ENCODE measurements around the gene CCDC188.

Gene CCDC188

GRCh38 chr22:20147237-20147988 is 3.4 kb downstream of the CCDC188 start:
- Histone ChIP-seq H3K79me2 (ENCODE audit: control insufficient read depth, low read length) (no peaks in the 10 kb centered on the region), H3F3A (ENCODE audit: control insufficient read depth, insufficient read depth) (no peaks in the 10 kb centered on the region), H3K36me3 (ENCODE audit: control insufficient read depth, low read length) (no peaks in the 10 kb centered on the region), H4K20me1 (ENCODE audit: control insufficient read depth, insufficient read depth, low read depth, low read length) (no peaks in the 10 kb centered on the region), H3K4me1 (ENCODE audit: control insufficient read depth, low read length) (no peaks in the 10 kb centered on the region), H3K9me3 (ENCODE audit: control insufficient read depth, insufficient read depth, low read length) (no peaks in the 10 kb centered on the region), H3K27ac (ENCODE audit: low read depth, low read length) (no peak overlapping the region), H3K9me2 (replicated peaks; ENCODE audit: control insufficient read depth, low read length) (no peaks in the 10 kb centered on the region), H3K4me2 (ENCODE audit: low read length) (no peak overlapping the region), H3K4me3 (ENCODE audit: low read length) (no peak overlapping the region), H3K27me3 (ENCODE audit: control insufficient read depth, low read length) (no peaks in the 10 kb centered on the region)
- TF ChIP-seq, protein P1, sequence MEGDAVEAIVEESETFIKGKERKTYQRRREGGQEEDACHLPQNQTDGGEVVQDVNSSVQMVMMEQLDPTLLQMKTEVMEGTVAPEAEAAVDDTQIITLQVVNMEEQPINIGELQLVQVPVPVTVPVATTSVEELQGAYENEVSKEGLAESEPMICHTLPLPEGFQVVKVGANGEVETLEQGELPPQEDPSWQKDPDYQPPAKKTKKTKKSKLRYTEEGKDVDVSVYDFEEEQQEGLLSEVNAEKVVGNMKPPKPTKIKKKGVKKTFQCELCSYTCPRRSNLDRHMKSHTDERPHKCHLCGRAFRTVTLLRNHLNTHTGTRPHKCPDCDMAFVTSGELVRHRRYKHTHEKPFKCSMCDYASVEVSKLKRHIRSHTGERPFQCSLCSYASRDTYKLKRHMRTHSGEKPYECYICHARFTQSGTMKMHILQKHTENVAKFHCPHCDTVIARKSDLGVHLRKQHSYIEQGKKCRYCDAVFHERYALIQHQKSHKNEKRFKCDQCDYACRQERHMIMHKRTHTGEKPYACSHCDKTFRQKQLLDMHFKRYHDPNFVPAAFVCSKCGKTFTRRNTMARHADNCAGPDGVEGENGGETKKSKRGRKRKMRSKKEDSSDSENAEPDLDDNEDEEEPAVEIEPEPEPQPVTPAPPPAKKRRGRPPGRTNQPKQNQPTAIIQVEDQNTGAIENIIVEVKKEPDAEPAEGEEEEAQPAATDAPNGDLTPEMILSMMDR (IDR thresholded peaks at IDR 0.05; ENCODE audit: low read depth, low read length, poor library complexity, severe bottlenecking): no peak
- TF ChIP-seq EZH2phosphoT487 (IDR thresholded peaks at IDR 0.05; ENCODE audit: borderline replicate concordance, low read length): no peak

DNA sequence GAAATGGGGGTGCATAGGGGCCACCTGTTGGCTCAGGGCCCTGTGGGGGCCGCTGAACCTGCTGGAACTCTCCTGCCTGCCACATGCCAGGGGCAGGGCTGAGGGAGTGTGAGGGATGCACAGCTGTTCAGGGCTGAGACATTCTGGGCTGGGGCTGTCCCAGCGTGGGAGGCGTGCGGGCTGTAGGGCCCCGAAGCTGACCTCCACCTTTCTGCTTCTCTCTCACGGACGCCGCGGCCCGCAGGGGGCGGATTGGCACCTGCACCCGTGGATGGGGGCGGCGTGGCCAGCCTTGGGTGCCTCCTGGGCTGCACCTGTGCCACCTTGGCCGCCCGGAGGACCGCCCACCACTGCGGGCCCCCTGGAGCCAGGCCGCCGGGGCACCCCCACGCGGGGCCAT is 4.1 kb downstream of the CCDC188 start:
- no peaks in the 10 kb centered on the region for H3K36me3 ChIP-seq (ENCODE audit: control insufficient read depth, low read length)
- TF ChIP-seq, protein P1 (IDR thresholded peaks at IDR 0.05; ENCODE audit: low read depth, low read length, poor library complexity, severe bottlenecking): no peak
- TF ChIP-seq EZH2phosphoT487 (IDR thresholded peaks at IDR 0.05; ENCODE audit: borderline replicate concordance, low read length): no peak
- no peaks in the 10 kb centered on the region for H3K27me3 ChIP-seq (ENCODE audit: control insufficient read depth, low read length)
- no peaks in the 10 kb centered on the region for H4K20me1 ChIP-seq (ENCODE audit: control insufficient read depth, insufficient read depth, low read depth, low read length)
- no peak overlapping the region for H3K4me2 ChIP-seq (ENCODE audit: low read length)
- no peaks in the 10 kb centered on the region for H3K9me2 ChIP-seq (replicated peaks; ENCODE audit: control insufficient read depth, low read length)
- H3K4me1 ChIP-seq (ENCODE audit: control insufficient read depth, low read length): no peaks in the 10 kb centered on the region
- no peak overlapping the region for H3K27ac ChIP-seq (ENCODE audit: low read depth, low read length)
- no peaks in the 10 kb centered on the region for H3F3A ChIP-seq (ENCODE audit: control insufficient read depth, insufficient read depth)
- no peaks in the 10 kb centered on the region for H3K79me2 ChIP-seq (ENCODE audit: control insufficient read depth, low read length)
- no peaks in the 10 kb centered on the region for H3K9me3 ChIP-seq (ENCODE audit: control insufficient read depth, insufficient read depth, low read length)
- no peak overlapping the region for H3K4me3 ChIP-seq (ENCODE audit: low read length)

- Histone ChIP-seq H3K9me3 (ENCODE audit: control insufficient read depth, insufficient read depth, low read length) (no peaks in the 10 kb centered on the region), H3K4me2 (ENCODE audit: low read length) (no peak overlapping the region)
Observed at GRCh38 chr22:20145832-20146223, 5.0 kb downstream of the CCDC188 start.

More at GRCh38 chr22:20145832-20146223, 5.0 kb downstream of the CCDC188 start:
- TF ChIP-seq EZH2phosphoT487 (IDR thresholded peaks at IDR 0.05; ENCODE audit: borderline replicate concordance, low read length): no peak
- TF ChIP-seq, protein P1 (IDR thresholded peaks at IDR 0.05; ENCODE audit: low read depth, low read length, poor library complexity, severe bottlenecking): no peak
- Histone ChIP-seq H3K27ac (ENCODE audit: low read depth, low read length) (no peak overlapping the region), H3K4me1 (ENCODE audit: control insufficient read depth, low read length) (no peaks in the 10 kb centered on the region), H3K27me3 (ENCODE audit: control insufficient read depth, low read length) (no peaks in the 10 kb centered on the region), H3F3A (ENCODE audit: control insufficient read depth, insufficient read depth) (no peaks in the 10 kb centered on the region), H3K36me3 (ENCODE audit: control insufficient read depth, low read length) (no peaks in the 10 kb centered on the region), H3K9me2 (replicated peaks; ENCODE audit: control insufficient read depth, low read length) (no peaks in the 10 kb centered on the region), H3K4me3 (ENCODE audit: low read length) (no peak overlapping the region), H4K20me1 (ENCODE audit: control insufficient read depth, insufficient read depth, low read depth, low read length) (no peaks in the 10 kb centered on the region), H3K79me2 (ENCODE audit: control insufficient read depth, low read length) (no peaks in the 10 kb centered on the region)

Measured in DOHH2 (cell line).